NCI-H82 treated with DMSO at 0.1 percent for 48 hours (cell line): ENCODE measurements around the gene PEX26.
"Not testable (repeated sequence)": the region's sequence is repeated elsewhere in the genome, so short reads cannot be mapped to it uniquely, and the experiment has no call there.

Experiments
- DNase-seq: peaks from one replicate; lab custom pipeline; 2025; ENCODE audit not compliant: unreplicated experiment; lab: John Stamatoyannopoulos, UW

PEX26 gene

DNA sequence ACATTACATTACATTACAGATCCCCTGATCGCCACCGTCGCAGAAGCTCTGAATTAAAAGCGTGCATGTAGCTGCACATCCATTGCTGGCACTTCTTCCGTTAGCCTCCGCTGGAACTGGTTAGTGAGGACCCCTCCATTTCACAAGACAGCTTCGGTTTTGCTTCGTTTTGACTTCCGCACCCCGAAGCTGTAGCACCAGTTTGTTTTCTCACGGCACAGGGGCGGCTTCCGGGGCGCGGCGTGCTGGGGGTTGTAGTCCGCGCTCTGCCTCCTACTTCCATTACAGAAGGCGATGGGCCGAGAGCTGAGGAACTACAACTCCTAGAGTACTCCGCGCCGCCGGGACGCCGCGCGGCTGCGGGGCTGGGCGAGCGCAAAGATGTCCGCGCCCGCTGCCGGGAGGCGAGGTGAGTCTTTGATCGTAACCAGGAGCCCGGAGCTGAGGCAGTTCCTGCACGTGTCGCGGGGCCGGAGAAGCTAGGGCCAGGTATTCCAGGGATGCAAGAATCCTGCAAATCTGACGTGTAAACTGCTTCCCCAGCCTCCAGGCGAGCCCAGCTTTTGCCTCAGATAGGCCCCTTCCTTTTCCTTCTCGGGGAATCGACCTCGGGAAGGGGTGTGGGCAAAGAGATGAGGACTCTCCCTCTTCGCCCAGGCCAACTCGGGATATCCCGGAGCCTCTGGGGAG lies at the start of gene PEX26:
Gene PEX26, plus strand, starts transcription at position 352 of the 690 bp plus-strand sequence. CDS start 387 bp downstream, outside the sequence.
- peak; percentile 72 for DNase-seq

DNA sequence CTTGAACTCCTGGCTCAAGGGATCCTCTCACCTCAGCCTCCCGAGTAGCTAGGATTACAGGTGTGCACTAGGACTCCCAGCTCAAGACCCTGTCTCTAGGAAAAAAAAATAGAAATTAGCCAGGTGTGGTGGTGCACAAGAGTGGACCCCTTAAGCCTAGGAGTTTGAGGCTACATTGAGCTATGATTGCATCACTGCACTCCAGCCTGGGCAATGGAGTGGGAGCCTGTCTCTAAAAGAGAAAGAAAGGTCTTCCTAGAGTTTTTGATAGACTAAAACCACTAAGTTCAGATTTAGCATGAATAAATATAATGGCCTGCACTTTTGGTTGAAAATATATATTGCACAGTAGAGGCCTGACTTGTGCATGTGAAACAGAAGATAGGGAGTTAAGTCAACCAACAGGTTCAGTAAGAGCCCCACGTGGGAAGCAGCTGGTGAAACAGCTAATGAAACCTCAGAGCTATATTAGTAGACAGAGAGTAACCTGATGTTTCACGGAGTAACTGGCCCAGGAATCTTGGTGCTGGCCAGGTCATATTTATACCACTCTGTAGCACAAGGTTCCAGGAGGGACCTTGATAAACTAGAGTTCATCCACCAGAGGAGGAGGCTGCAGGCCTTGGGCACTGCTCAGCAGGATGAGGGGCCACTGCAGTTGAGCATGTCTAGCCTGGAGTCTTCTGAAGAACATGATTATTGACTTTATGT lies 48.8 kb upstream of the PEX26 start:
- no peak for DNase-seq

DNA sequence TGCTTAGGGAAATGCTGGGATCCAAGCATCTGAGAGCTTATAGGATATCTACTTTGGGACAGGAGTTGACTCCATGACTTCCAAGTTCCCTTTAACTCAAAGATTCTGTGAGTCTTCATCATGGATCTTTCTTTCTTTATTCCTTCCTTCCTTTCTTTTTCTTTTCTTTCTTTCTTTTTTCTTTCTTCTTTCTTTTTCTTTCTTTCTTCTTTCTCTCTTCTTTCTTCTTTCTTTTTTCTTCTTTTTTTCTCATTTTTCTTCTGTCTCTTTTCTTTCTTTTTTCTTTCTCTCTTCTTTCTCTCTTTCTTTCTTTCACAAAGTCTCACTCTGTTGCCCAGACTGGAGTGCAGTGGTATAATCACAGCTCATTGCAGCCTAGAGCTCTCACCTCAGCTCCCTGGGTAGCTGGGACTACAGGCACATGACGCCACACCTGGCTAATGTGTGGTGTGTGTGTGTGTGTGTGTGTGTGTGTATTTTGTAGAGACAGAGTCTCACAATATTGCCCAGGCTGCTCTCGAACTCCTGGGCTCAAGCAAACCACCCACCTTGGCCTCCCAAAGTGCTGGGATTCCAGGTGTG lies 48.0 kb upstream of the PEX26 start:
- DNase-seq, result no peak

DNA sequence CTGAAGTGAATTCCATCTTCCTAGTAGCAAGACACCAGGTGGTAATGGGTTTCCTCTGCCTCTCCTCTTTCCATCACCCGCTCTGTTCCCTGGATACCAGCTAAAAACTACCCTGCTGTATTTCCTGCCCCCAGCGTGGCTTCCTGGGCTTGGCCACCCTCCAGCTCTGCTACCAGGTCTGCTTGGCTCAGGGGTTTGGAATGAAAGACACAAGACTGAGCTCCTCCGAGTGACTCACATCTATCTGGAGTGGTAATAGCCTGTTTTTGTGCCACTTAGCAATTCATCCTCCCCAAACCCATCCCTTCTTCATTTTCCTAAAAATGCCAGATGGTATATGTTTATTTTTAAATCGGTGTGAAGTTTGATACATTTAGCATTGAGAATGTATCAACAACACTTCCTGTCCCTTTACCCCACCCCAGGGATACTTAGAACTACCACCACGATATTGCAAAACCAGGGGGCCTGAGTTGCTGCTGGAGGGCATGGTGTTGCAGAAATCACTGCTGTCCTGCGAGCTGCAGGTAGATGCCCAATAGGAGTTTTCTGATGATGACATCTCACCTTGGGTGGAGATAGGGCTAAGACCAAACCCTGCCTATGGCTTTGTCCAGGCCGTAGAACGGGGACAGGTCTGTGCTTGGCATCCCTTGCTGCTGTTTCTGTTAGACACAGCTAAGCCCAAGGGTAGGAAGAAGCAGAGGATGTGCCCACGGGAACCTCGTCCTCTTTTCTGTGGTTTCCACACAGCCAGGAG lies 45.9 kb upstream of the PEX26 start:
- DNase-seq, result no peak

DNA sequence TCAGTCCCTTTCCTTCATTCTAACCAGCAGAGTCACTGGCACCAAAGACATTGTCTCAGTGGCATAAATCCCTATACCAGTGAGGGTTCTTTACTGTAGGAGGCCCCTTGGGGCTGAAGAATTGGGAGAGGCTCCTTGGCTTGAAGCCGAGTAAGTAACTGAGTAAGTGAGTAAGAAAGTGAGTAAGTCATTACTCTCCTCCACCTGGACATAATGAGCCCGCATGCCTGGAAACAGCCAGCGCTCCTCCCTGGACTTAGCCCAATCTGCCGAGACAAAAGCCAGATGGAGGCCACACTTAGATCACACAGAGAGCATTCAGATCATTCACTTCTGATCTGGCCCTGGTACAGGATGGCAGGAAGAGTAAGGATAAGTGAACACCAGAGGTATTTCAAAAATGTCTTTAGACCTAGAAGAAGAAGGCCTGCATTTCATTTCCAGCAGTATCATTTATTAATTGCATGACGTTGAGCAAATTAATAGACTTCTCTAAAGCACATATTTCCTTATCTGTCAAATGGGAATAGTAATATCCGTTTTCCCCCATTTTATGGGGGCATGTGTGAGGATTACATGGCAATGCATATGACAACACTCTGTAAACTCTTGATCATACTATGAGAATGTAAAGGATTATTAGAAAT lies 45.2 kb upstream of the PEX26 start:
- no peak for DNase-seq

DNA sequence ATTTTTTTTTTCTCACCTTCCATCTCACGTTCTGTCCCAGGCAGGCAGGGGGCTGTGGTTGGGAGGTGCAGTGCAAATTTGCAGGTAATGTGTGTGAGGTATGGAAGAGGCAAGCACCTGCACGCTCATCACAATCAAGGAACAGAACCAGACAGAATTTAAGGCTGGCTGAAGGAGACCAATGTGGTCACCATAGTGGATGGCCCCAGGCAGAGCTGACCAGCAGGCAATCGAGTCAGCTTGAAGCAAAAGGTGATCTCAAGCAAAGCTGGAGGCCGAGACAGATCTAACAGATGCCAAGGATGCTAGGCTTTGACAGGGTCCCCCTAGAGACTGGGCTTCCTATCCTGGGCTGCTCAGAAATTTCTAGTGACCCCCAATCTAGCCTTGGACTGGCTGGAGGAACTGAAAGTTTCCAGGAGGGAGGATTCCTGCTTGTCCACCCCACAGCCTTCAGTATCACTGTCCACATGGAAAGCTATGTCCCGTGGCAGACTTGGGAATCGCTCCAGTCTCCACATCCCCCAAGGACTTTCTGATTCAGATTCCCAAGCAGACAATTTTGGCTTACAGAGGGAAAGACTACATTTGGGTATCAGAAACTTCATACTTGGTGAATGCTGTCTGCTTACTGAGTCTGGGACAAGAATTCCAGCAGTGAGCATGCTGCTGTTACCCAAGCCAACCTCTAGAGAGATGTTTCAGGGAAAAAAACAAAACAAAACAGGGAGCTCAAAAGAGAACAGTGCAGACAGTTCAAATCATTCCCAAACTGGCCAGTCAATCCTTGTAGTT lies 44.4 kb upstream of the PEX26 start:
- DNase-seq, result no peak

DNA sequence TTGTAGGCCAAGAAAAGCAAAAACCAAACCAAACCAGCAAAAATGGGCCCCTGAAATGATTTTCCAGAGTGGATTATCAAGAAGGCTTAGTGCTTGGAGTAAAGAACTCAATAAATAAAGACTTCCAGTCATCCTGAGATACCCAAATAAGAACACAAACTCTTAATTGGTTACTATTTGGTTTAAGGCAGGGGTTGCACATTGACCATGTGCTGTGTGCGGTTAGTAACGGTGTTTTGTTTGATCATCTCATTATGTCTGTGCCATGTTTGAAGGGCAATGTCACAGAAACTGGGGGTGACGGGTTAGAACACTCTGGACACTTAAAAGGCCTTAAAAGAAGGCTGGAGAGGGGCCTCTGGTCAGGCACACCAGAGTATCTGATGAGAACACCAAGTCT lies 43.7 kb upstream of the PEX26 start:
- no peak for DNase-seq

DNA sequence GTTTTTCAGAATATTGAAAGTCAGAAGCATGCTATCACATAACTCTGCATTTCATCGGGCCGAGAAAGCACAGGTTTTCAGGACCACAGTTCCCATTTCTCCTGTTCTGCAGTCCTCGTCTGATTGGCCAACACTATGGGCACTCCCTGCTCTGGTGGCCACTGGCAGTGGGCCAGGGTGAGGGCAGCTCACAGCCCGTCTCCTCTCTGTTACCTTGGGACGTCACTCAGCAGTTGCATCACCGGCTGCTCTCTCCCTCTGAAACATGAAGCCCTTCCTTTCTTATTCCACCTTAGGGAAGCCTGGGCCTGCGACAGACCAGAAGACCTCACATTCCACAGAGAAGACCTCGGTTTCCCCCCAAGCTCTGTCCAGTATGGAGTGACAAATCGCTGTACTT lies 42.0 kb upstream of the PEX26 start:
- no peak for DNase-seq

DNA sequence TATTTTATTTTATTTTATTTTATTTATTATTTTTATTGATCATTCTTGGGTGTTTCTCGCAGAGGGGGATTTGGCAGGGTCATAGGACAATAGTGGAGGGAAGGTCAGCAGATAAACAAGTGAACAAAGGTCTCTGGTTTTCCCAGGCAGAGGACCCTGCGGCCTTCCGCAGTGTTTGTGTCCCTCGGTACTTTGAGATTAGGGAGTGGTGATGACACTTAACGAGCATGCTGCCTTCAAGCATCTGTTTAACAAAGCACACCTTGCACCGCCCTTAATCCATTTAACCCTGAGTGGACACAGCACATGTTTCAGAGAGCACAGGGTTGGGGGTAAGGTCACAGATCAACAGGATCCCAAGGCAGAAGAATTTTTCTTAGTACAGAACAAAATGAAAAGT lies 36.9 kb upstream of the PEX26 start:
- DNase-seq, result not testable (repeated sequence)

DNA sequence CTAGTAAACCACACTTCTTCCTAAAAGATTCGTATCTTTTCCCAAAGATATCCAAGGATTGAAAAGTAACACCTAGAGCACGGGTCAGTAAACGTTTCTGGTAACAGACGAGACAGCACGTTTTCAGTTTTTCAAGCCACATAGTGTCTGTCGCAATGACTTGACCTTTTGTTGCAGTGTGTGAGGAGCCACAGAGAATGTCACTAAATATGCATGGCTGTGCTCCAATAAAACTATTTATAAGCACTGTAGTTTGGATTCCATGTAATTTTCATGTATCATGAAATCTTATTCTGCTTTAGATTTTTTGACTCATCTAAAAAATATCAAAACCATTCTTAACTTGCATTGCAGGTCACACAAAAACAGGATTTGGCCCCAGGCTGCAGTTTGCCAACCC lies 35.1 kb upstream of the PEX26 start:
- no peak for DNase-seq

DNA sequence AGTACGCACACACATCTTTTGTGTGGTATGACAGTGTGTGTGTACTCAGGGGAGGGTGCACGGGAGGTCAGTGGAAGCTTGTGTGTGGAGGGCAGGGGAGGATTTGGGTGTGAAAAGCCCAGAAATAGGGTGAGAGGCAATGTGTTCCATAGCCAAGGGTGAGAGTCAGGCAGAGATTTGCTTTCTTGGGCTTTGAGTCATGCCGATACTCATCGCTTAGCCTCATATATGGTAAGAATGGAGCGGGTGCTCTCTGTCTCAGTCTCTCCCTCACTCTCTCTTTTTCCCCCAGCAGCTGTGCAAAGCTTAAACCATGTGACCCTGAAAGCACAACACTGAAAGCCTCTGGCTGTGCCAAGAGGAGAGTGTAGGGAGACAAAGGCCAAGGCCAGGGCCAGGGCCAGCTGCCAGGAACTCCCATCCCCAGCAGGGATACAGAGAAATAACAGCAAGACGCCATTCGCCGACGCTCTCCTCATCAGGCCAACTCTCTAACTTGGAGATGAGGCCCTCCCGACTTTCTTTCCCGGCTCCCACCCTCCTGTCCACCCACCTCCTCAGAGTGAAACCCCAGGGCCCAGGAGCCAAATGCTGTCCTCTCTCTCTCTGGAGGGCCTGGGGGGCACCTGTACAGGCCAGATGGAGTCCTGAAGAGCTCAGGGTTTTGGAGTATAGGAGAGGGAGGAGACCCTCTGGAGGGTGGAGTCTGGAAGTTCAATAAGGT lies 33.1 kb upstream of the PEX26 start:
- no peak for DNase-seq

DNA sequence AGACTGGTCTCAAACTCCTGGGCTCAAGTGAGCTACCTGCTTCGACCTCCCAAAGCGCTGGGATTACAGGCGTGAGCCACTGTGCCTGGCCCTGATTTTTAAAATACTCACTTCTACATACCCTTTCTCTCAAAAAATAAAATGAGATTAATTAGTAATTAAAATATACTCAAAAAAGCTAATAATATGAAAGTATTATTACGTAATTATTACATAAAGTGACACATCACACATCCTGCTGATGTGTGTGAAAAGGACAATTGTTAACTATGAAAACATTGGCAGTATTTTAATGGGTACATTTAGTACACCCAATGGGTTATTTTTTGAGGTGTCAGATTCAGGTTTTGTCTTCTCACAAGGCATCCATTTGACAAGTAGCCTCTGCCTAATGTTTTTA lies 32.0 kb upstream of the PEX26 start:
- no peak for DNase-seq

DNA sequence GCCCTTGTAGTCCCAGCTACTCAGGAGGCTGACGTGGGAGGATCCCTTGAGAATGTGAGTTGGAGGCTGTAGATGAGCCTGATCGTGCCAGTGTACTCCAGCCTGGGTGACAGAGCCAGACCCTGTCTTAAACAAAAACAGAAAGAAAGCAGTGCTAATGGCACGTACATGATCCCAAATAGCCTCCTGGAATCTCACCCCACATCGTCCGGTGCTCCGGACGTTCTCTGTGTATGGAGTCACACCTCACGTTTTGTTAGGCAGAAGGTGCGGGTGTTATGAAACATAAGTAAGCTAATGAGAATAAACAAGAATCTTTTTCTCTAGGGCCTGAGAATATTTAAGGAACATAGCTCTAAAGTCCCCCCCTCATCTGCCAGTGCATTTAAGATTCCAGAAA lies 29.7 kb upstream of the PEX26 start:
- no peak for DNase-seq

DNA sequence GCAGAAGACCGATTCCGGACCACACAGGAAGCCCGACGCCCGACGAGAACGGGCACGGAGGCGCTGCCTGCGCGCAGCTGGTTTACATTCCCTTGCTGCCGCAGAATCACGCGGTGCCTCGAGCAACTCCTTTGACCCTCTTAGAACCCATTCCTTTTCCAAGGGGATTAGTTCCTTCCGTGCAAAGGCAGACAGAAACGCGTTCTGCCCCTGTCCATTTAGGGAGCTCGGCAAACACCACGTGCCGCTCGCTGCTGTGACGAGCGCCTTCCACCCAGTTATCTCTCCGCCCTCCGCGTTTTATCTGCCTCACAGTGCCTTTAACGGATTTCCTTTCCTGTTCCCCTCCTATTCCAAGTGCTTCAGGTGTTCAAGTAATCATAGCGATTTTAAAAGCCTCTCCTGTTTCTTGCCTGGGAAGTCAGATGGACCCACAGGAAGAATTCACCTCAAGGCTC lies 29.3 kb upstream of the PEX26 start:
- no peak for DNase-seq

DNA sequence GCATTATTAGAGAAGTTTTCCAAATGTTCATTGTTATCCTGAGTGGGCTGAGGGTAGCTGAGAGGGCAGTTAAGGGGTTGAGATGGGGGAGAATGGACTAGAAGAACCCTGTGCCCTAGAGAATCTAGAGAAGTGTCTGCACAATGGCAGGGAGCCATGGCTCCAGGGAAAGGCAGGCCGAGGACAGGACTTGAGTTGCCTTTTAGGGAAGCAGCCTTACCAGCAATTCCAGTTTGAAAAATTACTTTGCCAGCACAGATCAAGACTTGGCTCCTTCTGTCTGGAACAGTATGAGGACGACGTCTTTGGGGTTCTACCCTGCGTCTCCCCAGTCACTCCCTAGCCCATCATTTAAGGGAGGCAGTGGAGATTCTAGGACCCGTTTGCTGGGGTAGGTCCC lies 27.7 kb upstream of the PEX26 start:
- DNase-seq, result no peak

DNA sequence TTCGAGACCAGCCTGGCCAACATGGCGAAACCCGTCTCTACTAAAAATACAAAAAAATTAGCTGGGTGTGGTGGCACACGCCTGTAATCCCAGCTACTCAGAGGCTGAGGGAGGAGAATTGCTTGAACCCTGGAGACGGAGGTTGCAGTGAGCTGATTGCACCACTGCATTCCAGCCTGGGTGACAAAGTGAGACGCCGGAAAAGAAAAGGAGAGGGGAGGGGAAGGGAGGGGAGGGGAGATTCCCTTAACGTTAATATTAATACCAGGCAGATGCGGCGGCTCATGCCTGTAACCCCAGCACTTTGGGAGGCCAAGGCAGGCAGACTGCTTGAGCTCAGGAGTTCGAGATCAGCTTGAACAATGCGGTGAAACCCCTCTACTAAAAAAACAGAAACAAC lies 26.7 kb upstream of the PEX26 start:
- not testable (repeated sequence) for DNase-seq

DNA sequence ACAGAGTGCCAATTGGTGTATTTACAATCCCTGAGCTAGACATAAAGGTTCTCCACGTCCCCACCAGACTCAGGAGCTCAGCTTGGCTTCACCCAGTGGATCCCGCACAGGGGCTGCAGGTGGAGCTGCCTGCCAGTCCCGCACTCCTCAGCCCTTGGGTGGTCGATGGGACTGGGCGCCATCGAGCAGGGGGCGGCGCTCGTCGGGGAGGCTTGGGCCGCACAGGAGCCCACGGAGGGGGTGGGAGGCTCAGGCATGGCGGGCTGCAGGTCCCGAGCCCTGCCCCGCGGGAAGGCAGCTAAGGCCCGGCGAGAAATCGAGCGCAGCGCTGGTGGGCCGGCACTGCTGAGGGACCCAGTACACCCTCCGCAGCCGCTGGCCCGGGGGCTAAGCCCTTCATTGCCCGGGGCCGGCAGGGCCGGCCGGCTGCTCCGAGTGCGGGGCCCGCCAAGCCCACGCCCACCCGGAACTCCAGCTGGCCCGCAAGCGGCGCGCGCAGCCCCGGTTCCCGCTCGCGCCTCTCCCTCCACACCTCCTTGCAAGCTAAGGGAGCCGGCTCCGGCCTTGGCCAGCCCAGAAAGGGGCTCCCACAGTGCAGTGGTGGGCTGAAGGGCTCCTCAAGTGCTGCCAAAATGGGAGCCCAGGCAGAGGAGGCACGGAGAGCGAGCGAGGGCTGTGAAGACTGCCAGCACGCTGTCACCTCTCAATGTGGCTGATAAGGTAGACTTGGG lies 24.4 kb upstream of the PEX26 start:
- not testable (repeated sequence) for DNase-seq

DNA sequence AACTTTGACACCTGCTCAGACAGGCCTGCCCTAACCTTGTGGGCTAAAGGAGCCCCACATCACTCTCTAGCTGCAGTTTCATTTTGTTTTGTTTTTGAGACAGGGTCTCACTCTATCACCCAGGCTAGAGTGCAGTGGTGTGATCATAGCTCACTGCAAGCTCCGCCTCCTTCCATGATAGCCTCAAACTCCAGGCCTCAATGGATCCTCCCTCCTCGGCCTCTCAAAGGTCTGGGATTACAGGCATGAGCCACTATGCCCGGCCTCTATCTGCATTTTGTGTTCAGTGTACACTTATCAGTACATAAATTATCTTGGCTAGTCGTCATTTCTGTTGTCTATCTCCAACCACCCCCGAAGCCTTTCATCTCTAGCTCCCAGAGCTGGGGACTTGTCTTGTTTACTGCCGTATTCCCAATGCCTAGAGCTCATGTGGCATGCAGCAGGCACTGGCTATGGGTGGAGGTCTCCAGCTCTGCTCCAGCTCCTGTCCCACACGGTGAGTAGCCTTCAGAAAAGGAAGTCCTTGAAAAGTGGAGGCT lies 22.1 kb upstream of the PEX26 start:
- no peak for DNase-seq
